H1 (cell line): ENCODE data around the gene BAG1. TPM values are rescaled to one million over a fixed set of nuclear protein-coding genes. Genes with fewer than 3 reads are reported as not detected.

Experiments used
- CTCF ChIA-PET: fragments of 300-600 bp; sonication (Branson Sonifier 250); formaldehyde crosslinking; loops from one replicate; lab custom pipeline; 2021; ENCODE audit not compliant: partially characterized antibody; lab: Charles Lee
- POLR2A ChIA-PET: fragments of 300-600 bp; sonication (Branson Sonifier 250); formaldehyde crosslinking; loops from one replicate; lab custom pipeline; 2021; ENCODE audit warnings: inconsistent platforms; ENCODE audit not compliant: partially characterized antibody; lab: Charles Lee
- DNase-seq, 2 experiments: peaks; one replicate each; pipeline versions ENCODE4 v3.0.0 to v3.0.0-alpha.2; 2010 to 2022; ENCODE audit warnings: low spot score in 2 of 2, low read depth in 1 of 2, mixed read lengths in 1 of 2
- FAIRE-seq: peaks from 2 replicates; lab custom pipeline; 2011; peaks lifted over from hg19 to GRCh38; lab: Jason Lieb, UNC
- H2AFZ ChIP-seq: 2 replicates; pipeline ENCODE4 v1.8.1; 2012; ENCODE audit warnings: low read length, inconsistent platforms
- H2AK5ac ChIP-seq: 2 replicates; pipeline ENCODE4 v1.6.1; 2013; ENCODE audit warnings: low read depth, low read length
- H2BK120ac ChIP-seq: replicated peaks from 2 replicates; pipeline ENCODE3; 2013; ENCODE audit warnings: low read depth, low read length, inconsistent platforms
- H2BK12ac ChIP-seq: 2 replicates; pipeline ENCODE4 v1.6.1; 2013; ENCODE audit warnings: low read depth, low read length
- H2BK15ac ChIP-seq: 2 replicates; pipeline ENCODE4 v1.6.1; 2013; ENCODE audit warnings: low read length
- H2BK20ac ChIP-seq: 2 replicates; pipeline ENCODE4 v1.6.1; 2013; ENCODE audit warnings: low read length
- H2BK5ac ChIP-seq: 2 replicates; pipeline ENCODE4 v1.6.1; 2013; ENCODE audit warnings: low read depth, low read length
- H3K14ac ChIP-seq: 2 replicates; pipeline ENCODE4 v1.6.1; 2013; ENCODE audit warnings: inconsistent platforms; ENCODE audit not compliant: insufficient read length
- H3K18ac ChIP-seq: 2 replicates; pipeline ENCODE4 v1.6.1; 2013; ENCODE audit warnings: low read length; ENCODE audit errors: extremely low read depth
- H3K23ac ChIP-seq: 2 replicates; pipeline ENCODE4 v1.6.1; 2013; ENCODE audit warnings: inconsistent platforms; ENCODE audit not compliant: insufficient read length
- H3K23me2 ChIP-seq: 2 replicates; pipeline ENCODE4 v1.6.1; 2013; ENCODE audit warnings: low read depth, low read length
- H3K27ac ChIP-seq: 2 replicates; pipeline ENCODE4 v1.6.1; 2011; ENCODE audit warnings: low read depth, low read length, inconsistent platforms
- H3K27me3 ChIP-seq, 4 experiments: replicated peaks in 1 of 4; 1 replicate in 1 of 4; 2 replicates in 3 of 4; pipeline versions ENCODE4 v1.6.1 to v1.8.1; 2011 to 2013; ENCODE audit warnings: low read length in 3 of 4, mild to moderate bottlenecking in 3 of 4, inconsistent platforms in 2 of 4, mixed read lengths in 2 of 4, moderate library complexity in 1 of 4; ENCODE audit not compliant: control insufficient read depth in 3 of 4, insufficient read depth in 3 of 4; ENCODE audit errors: extremely low read depth in 1 of 4
- H3K36me3 ChIP-seq, 4 experiments: 2 replicates each; pipeline versions ENCODE4 v1.6.1 to v1.8.1; 2011 to 2013; ENCODE audit warnings: mild to moderate bottlenecking in 4 of 4, low read length in 3 of 4, moderate library complexity in 2 of 4, control low read depth in 1 of 4, inconsistent platforms in 1 of 4; ENCODE audit not compliant: insufficient read depth in 4 of 4, control insufficient read depth in 2 of 4
- H3K4ac ChIP-seq: replicated peaks from 2 replicates; pipeline ENCODE3; 2013; ENCODE audit warnings: low read length, low read depth, mixed read lengths, inconsistent platforms; ENCODE audit not compliant: insufficient read length
- H3K4me1 ChIP-seq, 4 experiments: replicated peaks in 1 of 4; 1 replicate in 1 of 4; 2 replicates in 3 of 4; pipeline versions ENCODE4 v1.6.1 to v1.8.1; 2011 to 2013; ENCODE audit warnings: low read length in 3 of 4, inconsistent platforms in 2 of 4, mixed read lengths in 1 of 4; ENCODE audit not compliant: insufficient read depth in 4 of 4, control insufficient read depth in 3 of 4
- H3K4me2 ChIP-seq, 2 experiments: 2 replicates each; pipeline versions ENCODE4 v1.6.1 to v1.8.1; 2011 to 2013; ENCODE audit warnings: low read depth in 2 of 2, low read length in 2 of 2, control low read depth in 1 of 2, inconsistent platforms in 1 of 2, mild to moderate bottlenecking in 1 of 2; ENCODE audit not compliant: insufficient read depth in 1 of 2
- H3K4me3 ChIP-seq, 4 experiments: fragments of 200-600, 300-600 bp in 1 of 4; sonication (generic), shearing (Covaris generic), sonication (Bioruptor Twin) in 1 of 4; 2 replicates each; pipeline versions ENCODE4 v1.5.1 to v1.8.1; 2011 to 2016; ENCODE audit warnings: low read length in 4 of 4, low read depth in 3 of 4, control low read depth in 2 of 4, inconsistent platforms in 2 of 4, mild to moderate bottlenecking in 2 of 4, mixed read lengths in 1 of 4, moderate library complexity in 1 of 4; ENCODE audit not compliant: insufficient read depth in 2 of 4; ENCODE audit errors: extremely low read depth in 1 of 4
- H3K56ac ChIP-seq: replicated peaks from 2 replicates; pipeline ENCODE3; 2013; ENCODE audit warnings: low read depth, mild to moderate bottlenecking, mixed read lengths, low read length, inconsistent platforms; ENCODE audit not compliant: insufficient read length
- H3K79me1 ChIP-seq: 2 replicates; pipeline ENCODE4 v1.6.1; 2013; ENCODE audit warnings: low read depth, low read length, control low read depth
- H3K79me2 ChIP-seq, 2 experiments: 2 replicates each; pipeline versions ENCODE4 v1.6.1 to v1.8.1; 2012 to 2013; ENCODE audit warnings: low read length in 2 of 2, mild to moderate bottlenecking in 2 of 2, inconsistent platforms in 1 of 2; ENCODE audit not compliant: insufficient read depth in 2 of 2, control insufficient read depth in 1 of 2
- H3K9ac ChIP-seq, 4 experiments: replicated peaks in 1 of 4; 1 replicate in 1 of 4; 2 replicates in 3 of 4; pipeline versions ENCODE4 v1.6.1 to v1.8.1; 2011 to 2013; ENCODE audit warnings: low read depth in 3 of 4, low read length in 3 of 4, control low read depth in 2 of 4, mild to moderate bottlenecking in 2 of 4, moderate library complexity in 2 of 4, inconsistent platforms in 1 of 4; ENCODE audit errors: extremely low read depth in 1 of 4
- H3K9me3 ChIP-seq, 2 experiments: 2 replicates each; pipeline versions ENCODE4 v1.6.1 to v1.8.1; 2012 to 2013; ENCODE audit warnings: mild to moderate bottlenecking in 2 of 2, moderate library complexity in 2 of 2, control low read depth in 1 of 2, inconsistent platforms in 1 of 2, low read depth in 1 of 2, low read length in 1 of 2, mixed read lengths in 1 of 2; ENCODE audit not compliant: insufficient read depth in 2 of 2
- H4K20me1 ChIP-seq, 2 experiments: replicated peaks in 1 of 2; 2 replicates each; pipeline versions ENCODE3 to v1.8.1; 2011 to 2013; ENCODE audit warnings: inconsistent platforms in 2 of 2, low read length in 2 of 2, mild to moderate bottlenecking in 1 of 2; ENCODE audit not compliant: insufficient read depth in 2 of 2, control insufficient read depth in 1 of 2
- H4K5ac ChIP-seq: 2 replicates; pipeline ENCODE4 v1.6.1; 2013; ENCODE audit warnings: low read length, low read depth, mixed read lengths, inconsistent platforms; ENCODE audit not compliant: insufficient read length
- H4K8ac ChIP-seq: 2 replicates; pipeline ENCODE4 v1.8.0; 2013; ENCODE audit warnings: mild to moderate bottlenecking, moderate library complexity, low read length, inconsistent platforms; ENCODE audit not compliant: insufficient read depth; ENCODE audit errors: extremely low read depth
- H4K91ac ChIP-seq: replicated peaks from 2 replicates; pipeline ENCODE3; 2013; ENCODE audit warnings: low read length, mixed read lengths, inconsistent platforms; ENCODE audit not compliant: insufficient read length
- SIX5 ChIP-seq: IDR thresholded peaks from 2 replicates; pipeline ENCODE4 v1.6.1; 2011; ENCODE audit warnings: mild to moderate bottlenecking, low read depth, low read length
- WGBS, 2 experiments: shearing (Covaris generic) in 1 of 2; methylation state at CpG; one replicate each; pipeline versions ENCODE4 v1.1.6 to v1.1.7; 2013 to 2015; ENCODE audit warnings: low lambda C conversion rate in 2 of 2, mixed read lengths in 2 of 2, inconsistent platforms in 1 of 2, low coverage in 1 of 2, missing lambda C conversion rate in 1 of 2; ENCODE audit not compliant: insufficient replicate concordance in 2 of 2, insufficient coverage in 1 of 2, insufficient read length in 1 of 2; ENCODE audit errors: extremely low coverage in 1 of 2, missing lambda C conversion rate in 1 of 2; 5-methylcytosine and 5-hydroxymethylcytosine counted together
- polyA plus RNA-seq, 7 experiments: library from polyadenylated mRNA; depleted of rRNA in 3 of 7; stranded (reverse) in 5 of 7; unstranded in 2 of 7; fragments of >200 nt in 5 of 7; fragments of 200-250 nt in 2 of 7; gene quantifications; 1 replicate in 5 of 7; 2 replicates in 1 of 7; 4 replicates in 1 of 7; pipeline versions ENCODE4 v1.2.1 to v1.2.3, GENCODE V29; 2011 to 2013; ENCODE audit warnings: missing spikeins in 2 of 7, mixed read lengths in 2 of 7
- total RNA-seq: library from RNA; stranded (reverse); fragmentation: NEBNext Ultra II Directional; extraction: Animal tissue kit (Norgen Biotek cat#: 25700); gene quantifications from 2 replicates; pipeline ENCODE4 v1.2.1, GENCODE V29; 2021

The BAG1 gene
- total and polyA plus RNA-seq, 2 of the 8 experiments (the other 6 are each of a cell fraction or from before 2014, with no cell fraction given), result 14.7 to 59.8 TPM

- H2BK5ac ChIP-seq, result no peak overlapping the region
- H2AFZ ChIP-seq, result no peak overlapping the region
- no peaks in the 10 kb centered on the region for H3K79me1 ChIP-seq
- H3K56ac ChIP-seq, result no peak overlapping the region
- H3K14ac ChIP-seq, result no peak overlapping the region
- CTCF ChIA-PET, result interaction anchor here (1.1 kb wide), 1 partner anchor 15 kb away, joined by 3 read pairs; no protein-coding TSS in a partner anchor
- H3K4me2 ChIP-seq, result no peak overlapping the region
- H2AK5ac ChIP-seq, result no peak overlapping the region
- no peak overlapping the region for H2BK20ac ChIP-seq
- no peak overlapping the region for H2BK120ac ChIP-seq
- no peaks in the 10 kb centered on the region for H3K79me2 ChIP-seq
- H3K4me3 ChIP-seq, result no peak overlapping the region
- no peaks in the 10 kb centered on the region for H3K27me3 ChIP-seq
- H4K8ac ChIP-seq, result no peak overlapping the region
- POLR2A ChIA-PET, result interaction anchor here (0.7 to 1.3 kb wide), 4 partner anchors 11 to 46 kb away, joined by 3 to 4 read pairs (median 3); partner anchors contain the start of genes NFX1 and SPINK4
- FAIRE-seq (no peak), DNase-seq (no peak)
- H3K4ac ChIP-seq, result no peak overlapping the region
- 100% methylated on average over 1 of the region's 1 CpG; no CpG with 5 or more reads in 1 of the 2 experiments for WGBS, 2 experiments
- H3K9me3 ChIP-seq, result no peaks in the 10 kb centered on the region
- no peak overlapping the region for H2BK12ac ChIP-seq
- no peaks in the 10 kb centered on the region for H3K4me1 ChIP-seq
- no peak overlapping the region for H3K23ac ChIP-seq
- H2BK15ac ChIP-seq, result no peak overlapping the region
- H3K9ac ChIP-seq, result no peak overlapping the region
- H3K18ac ChIP-seq, result no peak overlapping the region
- no peaks in the 10 kb centered on the region; the same call in 1 of the 2 replicates for H3K23me2 ChIP-seq
- H4K5ac ChIP-seq, result no peak overlapping the region
- no peak overlapping the region for H4K91ac ChIP-seq
- H4K20me1 ChIP-seq, result peaks cover 2% of the 10 kb centered on the region in 2 experiments
- peaks cover 16 to 28% (median 24%) of the 10 kb centered on the region in 4 experiments for H3K36me3 ChIP-seq
- H3K27ac ChIP-seq, result no peak overlapping the region
- TF ChIP-seq SIX5, result no peak
Observed at GRCh38 chr9:33250458-33250995, 14.0 kb downstream of the BAG1 start.
